Left kidney (tissue), 8 donors: ENCODE measurements around the gene MRGPRE. TPM values are rescaled to one million over a fixed set of nuclear protein-coding genes. Genes with fewer than 3 reads are reported as not detected.
"Not testable (repeated sequence)": the region's sequence is repeated elsewhere in the genome, so short reads cannot be mapped to it uniquely, and the experiment has no call there.

ENCODE experiments used
- DNase-seq: peaks from one replicate; pipeline ENCODE4 v3.0.0-alpha.2; 2013
- long read RNA-seq, 8 donors: transcript quantifications; one replicate each; lab custom pipeline, GENCODE V29; 2026
- polyA plus RNA-seq: library from polyadenylated mRNA; unstranded; fragments of 120-200 nt; gene quantifications from one replicate; pipeline ENCODE4 v1.2.1, GENCODE V29; 2013; ENCODE audit not compliant: insufficient read length

MRGPRE gene, protein sequence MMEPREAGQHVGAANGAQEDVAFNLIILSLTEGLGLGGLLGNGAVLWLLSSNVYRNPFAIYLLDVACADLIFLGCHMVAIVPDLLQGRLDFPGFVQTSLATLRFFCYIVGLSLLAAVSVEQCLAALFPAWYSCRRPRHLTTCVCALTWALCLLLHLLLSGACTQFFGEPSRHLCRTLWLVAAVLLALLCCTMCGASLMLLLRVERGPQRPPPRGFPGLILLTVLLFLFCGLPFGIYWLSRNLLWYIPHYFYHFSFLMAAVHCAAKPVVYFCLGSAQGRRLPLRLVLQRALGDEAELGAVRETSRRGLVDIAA
- polyA plus RNA-seq: not detected
- long read RNA-seq, donor 1: 0 reads
- long read RNA-seq, donor 2: 0 reads
- long read RNA-seq, donor 3: 0 reads
- long read RNA-seq, donor 4: 0 reads
- long read RNA-seq, donor 5: 0 reads
- long read RNA-seq, donor 6: 0 reads
- long read RNA-seq, donor 7: 0 reads
- long read RNA-seq, donor 8: 0 reads

DNA sequence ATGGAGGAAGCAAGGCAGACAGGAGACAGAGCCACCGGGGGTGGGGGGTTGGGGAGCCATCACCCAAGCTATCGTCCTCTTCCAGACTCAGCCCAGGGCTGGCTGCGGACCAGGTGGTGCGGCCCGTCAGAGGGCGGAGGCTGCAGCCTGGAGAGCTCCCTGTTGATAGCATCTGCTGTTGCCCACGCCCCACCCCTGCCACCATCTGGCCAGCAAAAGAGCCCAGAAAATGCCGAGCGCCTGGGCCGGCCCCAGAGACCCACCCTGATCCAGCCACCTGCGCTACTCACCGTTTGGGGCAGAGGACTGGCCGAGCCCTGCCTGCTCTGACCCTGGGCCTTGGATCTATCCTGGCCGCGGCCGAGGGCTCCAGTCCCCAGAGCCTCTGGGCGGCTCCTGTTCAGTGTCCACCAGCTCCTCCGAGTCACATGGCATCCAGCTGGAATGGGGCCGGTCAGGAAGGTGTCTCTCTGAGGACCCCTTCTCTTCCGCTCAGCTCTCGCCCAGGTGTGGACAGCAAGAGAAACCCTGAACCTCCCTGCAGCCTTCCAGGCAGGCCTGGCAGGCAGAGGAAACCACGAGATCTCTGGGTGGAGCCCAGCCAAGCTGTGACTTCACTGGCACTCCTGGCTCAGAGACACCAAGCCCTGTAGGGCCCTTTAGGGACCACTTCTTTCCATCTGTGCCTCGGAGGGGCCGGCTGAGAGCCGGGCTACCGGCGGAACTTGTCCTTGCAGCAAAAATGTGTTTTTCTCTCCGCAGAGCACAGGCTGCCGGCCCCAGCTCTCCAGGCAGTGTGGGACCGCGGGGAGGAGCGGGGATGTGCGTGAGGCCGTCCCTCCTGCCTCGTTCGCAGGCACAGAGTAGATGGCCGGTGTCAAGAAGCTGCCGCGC, at the start of gene MRGPRE:
Gene MRGPRE (minus strand): TSS at position 567 of the 894 bp plus-strand sequence. CDS start 3,618 bp downstream, outside the sequence.
- DNase-seq: no peak

DNA sequence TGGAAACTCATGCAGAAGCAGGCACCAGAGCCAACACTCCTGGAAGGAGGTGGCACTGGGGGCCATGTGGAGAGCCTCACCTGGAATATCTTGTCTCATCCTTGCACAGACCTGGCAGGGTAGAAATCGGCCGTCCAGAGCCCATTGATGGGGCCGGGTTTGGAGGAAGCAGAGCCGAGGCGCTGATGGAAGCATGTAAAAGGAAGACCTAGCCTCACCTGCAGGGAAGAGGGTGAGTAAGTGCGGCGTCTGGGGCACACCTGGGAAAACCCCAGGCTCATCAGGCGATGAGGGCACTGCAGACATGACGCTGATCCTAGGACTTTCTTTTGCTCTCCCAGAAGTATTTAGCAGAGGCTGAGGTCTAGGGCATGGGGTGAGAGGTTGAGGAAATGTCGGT, 48.9 kb upstream of the MRGPRE start:
- not testable (repeated sequence) for DNase-seq

DNA sequence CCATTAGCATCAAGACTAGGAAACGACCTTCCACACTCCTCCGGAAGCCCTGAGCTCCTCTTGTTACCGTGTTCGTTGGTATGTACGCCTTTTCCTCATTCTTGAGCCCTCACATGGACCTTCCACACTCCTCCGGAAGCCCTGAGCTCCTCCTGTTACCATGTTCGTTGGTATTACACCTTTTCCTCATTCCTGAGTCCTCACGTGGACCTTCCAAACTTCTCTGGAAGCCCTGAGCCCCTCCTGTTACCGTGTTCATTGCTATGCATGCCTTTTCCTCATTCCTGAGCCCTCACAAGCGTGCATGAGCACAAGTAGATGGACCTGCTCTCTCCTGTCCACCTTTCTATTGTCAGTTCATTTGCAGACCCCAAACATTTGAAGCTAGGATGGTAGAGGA, 48.4 kb upstream of the MRGPRE start:
- DNase-seq: not testable (repeated sequence)

DNA sequence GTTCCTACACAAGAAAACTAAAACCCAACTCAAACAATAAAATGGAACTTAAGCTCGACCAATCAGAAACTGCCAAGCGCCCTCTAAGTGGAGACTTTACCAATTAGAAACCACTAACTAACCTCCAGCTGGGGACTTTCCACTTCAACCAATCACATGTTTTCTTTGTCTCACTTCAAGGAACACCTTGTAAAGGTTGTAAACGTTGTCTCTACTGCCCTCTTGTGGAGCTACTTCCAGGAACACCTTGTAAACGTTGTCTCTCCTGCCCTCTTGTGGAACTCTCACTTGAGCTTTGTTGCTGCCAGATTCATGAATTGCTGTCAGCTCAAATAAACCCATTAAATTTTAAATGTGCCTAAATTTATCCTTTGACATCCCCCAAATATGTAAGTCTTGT, 46.7 kb upstream of the MRGPRE start:
- DNase-seq: not testable (repeated sequence)

DNA sequence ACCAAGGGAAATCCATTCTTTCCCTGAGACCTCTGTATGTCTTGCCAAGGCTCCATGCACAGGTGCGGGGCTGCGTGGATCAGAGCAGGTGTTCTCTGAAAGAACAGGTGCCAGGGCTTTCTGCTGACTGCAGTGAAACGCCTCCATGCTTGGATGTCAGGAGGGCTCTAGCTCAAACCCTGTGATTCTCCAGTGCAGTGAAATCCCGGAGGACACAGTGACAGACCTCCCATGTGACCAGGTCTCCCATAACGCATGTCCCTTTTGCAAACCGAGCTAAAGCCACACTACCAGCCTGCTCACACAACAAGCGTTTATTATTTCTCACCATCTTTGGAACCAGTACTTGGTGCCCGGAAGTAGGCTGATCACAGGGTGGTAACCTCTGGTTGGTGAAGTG, 41.4 kb upstream of the MRGPRE start:
- DNase-seq: not testable (repeated sequence)

DNA sequence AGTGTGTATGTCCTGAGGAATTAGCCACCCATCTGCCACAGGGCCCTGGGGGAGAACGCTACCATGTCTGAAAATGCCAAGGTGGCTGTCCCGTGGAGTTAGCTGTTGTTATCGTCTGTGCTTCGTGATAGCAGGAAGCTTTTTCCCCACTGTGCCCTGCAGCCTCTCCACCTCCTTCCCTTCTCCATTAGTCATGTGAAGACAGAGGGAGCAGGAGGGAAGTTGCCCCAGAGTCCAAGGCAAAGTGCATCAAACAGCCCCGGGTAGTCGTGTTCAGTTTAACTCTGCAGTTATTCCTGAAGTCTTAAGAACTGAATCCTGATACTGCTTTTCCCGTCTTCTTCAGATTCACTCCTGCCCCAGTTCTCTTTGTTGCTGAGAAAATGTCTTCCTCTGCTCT, 30.3 kb upstream of the MRGPRE start:
- DNase-seq: not testable (repeated sequence)

DNA sequence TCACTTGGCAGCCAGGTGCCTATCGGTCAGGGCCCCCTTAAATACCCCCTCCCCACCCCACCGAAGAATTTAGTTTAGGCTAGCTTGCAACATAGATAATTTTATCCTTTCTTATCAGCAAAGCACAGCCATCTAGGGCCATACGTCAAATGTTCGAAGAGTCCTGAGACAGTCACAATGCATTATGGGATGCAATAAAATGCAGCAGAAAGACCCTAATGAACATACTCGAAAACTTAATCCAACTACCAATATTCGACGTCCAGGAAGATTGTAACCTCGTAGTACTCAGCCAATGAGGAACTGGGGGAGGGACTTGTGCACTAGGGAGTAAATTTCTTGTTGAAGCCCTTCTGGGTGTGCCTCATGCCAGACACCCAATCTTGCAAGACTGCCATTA, 29.6 kb upstream of the MRGPRE start:
- DNase-seq: not testable (repeated sequence)

DNA sequence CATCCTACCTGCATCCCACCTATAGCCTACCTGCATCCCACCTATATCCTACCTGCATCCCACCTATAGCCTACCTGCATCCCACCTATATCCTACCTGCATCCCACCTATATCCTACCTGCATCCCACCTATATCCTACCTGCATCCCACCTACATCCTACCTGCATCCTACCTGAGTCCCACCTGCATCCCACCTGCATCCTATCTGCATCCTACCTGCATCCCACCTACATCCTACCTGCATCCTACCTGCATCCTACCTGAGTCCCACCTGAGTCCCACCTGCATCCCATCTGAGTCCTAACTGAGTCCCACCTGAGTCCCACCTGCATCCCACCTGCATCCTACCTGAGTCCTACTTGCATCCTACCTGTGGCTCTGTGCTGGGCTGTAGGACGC, 25.3 kb upstream of the MRGPRE start:
- DNase-seq: not testable (repeated sequence)

DNA sequence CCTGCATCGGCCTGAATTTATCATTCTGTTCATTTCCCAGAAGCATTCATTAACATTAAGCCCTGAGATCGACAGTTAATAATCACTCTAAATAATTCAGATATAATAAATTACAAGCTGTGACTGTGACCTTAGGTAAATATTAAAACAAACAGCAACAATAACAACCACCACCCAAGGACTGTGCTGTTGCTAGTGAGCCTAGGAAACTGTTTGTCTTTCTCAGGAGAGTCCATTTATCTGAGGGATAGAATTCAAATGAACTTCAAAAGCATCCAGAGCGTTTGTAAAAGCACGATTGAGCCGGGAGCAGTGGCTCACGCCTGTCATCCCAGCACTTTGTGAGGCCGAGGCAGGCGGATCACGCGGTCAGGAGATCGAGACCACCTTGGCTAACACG, 23.0 kb upstream of the MRGPRE start:
- DNase-seq: not testable (repeated sequence)

DNA sequence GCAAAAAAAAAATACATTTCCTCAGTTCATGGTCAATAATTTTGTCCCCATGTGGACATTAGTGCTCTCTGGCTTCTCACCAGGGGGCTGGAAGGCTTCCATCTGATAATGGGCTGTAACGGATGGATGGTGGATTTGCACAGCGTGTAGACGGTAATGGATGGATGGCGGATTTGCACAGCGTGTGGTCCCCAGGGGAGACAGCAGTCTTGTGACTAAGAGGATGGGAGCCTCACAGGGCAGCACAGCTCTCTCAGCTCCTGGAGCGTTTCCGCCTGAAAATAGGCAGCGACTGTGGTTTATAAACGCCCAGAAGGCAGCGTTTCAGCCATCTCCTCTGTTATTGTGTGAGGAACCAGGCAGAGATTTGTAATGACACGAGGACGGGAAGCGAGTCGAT, 22.6 kb upstream of the MRGPRE start:
- DNase-seq: not testable (repeated sequence)

DNA sequence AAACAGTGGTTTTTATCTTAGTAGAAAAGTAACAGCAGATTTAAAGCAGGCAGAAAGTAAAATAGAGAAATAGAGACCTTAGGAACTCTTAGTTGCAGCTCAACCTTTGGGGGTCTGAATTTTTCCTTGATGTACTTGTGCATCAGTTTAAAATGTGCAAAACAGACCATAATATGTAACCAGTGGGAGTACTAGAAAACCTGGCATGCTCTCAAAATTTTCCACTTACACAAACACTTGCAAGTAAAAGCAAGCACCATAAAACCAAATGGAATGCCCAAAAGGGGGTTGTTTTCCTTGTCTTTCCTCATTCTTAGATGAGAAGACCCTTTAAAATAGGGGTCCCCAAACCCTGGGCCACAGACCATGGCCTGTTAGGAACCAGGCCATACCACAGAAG, 12.9 kb upstream of the MRGPRE start:
- DNase-seq: no peak

DNA sequence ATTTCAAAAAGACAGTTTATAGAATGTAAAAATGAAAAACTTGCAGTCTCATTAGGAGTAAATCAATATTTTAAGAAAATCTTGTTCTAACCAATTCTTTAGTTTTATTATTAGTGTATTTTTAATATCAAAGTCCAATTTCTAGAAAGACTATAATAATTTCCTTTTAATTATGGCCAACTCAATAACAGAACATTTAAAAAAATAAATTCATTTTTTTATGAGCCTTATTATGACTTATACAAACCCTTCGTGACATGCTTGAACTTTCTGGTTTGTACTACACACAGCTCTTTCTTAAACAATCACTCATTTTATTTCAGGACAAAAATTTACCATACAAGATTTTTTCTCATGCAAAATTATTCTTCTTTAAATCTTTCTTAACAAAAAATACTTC, 11.7 kb upstream of the MRGPRE start:
- DNase-seq: no peak

DNA sequence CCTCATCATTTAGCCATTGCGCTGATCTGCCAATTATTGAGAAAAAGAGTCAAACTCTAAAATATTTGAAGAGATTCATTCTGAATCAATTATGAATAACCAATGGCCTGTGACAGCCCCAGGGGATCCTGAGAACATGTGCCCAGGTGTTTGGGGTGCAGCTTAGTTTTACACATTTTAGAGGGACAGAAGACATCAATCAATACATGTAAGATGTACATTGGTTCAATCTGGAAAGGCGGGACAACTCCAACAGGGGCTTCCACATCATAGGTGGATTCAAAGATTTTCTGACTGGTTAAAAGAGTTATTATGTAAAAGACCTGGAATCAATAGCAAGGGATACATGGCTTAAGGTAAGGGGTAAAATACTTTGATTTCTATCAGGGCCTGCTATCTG, 4.9 kb upstream of the MRGPRE start:
- DNase-seq: no peak

DNA sequence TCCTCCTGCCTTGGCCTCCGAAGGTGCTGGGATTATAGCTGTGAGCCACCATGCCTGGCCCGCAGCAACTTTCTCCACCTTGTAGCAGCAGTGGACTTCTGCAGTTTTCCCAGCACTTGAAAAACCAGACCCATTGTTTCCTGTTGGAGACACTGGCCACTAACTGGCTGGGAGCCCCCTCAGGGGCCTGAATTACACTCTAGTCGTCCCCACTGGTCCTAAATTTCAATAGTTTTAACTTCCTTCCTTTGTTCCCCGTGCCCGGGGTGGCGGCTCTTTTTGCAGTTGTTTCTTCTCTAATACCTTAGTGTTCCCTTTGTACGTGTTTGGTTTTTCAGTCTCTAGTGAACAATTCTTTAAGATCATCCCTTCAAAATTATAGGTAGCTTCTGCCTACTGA, 2.6 kb upstream of the MRGPRE start:
- no peak for DNase-seq

DNA sequence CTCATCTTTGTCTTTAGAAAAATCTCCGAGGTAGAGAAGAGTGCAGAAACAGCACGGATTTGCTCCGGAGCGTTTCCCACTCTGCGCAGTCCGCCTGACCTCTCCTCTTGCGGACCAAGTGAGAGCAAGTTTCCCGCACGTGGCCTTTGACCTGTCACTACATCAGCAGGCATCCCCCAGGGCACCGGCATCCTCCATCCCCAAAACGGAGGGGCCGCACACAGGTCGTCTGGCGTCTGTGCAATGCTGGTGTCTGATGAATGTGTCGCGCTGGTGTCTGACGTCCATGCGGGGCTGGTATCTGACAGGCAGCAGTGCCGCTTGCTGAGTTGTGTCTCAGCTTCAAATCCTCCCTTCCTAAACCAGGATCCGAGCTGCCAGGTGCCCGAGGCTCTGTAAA, 739 bp upstream of the MRGPRE start:
- no peak for DNase-seq

DNA sequence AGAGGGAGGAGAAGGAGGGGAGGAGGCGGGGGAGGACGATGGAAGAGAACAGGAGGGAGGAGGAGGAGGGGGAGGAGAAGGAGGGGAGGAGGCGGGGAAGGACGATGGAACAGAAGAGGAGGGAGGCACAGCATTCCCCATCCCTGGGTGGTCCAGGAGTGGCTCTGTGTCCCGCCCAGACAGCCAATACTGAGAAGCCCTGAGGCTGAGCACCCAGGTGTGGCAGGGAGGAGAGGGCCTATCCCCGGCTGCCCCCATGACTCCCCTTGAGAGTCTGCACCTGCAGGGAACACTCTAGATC, 717 bp downstream of the MRGPRE start:
- no peak for DNase-seq

DNA sequence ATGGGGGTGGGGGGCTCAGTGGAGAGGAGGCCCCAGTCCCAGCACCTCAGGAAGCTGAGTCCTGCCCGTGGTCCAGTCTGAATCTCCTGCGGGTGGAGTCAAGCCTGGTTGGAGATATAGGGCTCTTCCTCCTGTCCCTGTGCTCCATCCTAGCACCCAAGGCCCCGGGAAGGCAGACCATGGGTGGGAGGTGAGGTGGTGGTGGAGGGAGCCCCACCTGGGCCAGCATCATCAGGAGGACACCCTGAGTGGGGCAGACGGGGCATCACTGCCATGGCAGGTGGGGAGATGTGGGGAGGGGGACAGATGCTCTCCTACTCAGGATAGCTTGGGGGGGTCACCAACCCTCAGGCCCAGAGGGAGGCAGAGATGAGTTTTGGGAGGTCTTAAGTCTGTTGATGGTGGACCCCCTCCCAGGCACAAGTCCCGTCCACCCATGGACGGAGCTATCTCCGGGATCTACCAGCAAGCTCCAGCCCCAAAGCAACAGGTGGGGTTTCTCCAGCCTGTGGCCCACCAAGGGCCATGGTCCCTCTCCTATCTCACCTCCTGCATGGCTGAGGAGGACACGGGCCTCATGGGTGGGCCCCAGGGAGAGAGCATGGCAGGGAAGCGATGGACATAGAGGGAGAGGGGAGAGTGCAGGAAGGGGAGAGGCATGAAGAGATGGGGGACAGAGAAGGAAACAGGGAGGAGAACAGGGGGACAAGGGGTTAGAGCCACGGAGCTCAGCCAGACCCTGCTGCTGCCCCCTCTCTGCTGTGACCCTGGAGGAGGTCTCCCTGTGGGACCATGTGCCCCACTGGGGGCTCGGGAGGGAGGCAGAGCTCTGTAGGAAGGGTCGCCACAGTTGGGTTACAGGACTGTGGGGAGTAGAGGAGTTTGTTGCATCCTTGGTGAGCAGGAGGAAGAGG, 1.3 kb downstream of the MRGPRE start:
- DNase-seq: no peak

DNA sequence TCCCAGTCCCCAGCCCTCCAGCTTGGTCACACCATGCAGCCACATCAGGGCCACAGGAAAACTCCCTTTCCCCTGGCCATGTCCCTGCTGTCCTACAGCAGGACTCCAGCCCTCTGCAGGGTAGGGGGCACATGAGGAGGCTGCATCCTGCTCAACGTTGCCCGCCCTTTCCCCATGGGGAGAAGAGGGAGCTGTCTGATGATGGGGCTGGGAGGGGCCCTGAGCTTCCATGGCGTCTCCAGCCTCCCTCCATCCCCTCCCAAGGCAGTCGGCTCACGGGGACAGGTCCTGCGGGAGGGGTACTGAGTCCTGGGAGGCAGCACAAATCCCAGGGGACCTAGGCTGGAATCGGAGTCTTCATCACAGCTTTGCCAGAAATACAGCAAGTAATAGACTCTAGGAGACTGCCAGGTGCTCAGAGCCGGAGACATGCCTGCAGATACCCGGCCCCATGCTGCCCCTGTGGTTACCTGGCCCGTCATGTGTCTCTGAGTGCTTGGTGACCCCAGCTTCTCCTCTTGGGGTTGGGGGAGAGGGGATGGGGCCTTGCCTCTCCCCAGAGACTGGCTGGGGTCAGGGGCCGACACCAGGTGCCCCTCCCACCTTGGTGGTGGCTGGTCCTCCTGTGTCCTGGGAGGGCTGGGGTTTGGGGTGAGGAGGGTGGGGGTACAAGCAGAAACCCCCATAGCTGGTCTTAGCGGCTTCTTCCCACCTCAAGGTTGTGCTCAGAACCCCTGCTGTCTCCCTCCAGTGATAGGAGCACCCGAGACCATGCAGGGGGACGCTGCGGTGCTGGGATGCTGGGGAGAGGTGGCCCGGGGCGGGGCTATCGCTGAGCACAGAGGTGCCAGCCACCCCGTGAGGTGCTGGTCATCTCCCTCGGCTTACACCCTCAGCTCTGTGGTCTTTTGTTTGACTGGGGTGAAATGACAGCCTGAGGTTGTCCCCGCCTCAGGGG, 2.3 kb downstream of the MRGPRE start:
- DNase-seq: no peak

DNA sequence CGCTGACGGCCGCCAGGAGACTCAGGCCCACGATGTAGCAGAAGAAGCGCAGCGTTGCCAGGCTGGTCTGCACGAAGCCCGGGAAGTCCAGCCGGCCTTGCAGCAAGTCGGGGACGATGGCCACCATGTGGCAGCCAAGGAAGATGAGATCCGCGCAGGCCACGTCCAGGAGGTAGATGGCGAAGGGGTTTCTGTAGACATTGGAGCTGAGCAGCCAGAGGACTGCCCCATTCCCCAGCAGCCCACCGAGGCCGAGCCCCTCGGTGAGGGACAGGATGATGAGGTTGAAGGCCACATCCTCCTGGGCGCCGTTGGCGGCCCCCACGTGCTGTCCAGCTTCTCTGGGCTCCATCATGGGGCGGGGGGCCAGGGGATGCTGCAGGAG, 3.8 kb downstream of the MRGPRE start:
- no peak for DNase-seq

DNA sequence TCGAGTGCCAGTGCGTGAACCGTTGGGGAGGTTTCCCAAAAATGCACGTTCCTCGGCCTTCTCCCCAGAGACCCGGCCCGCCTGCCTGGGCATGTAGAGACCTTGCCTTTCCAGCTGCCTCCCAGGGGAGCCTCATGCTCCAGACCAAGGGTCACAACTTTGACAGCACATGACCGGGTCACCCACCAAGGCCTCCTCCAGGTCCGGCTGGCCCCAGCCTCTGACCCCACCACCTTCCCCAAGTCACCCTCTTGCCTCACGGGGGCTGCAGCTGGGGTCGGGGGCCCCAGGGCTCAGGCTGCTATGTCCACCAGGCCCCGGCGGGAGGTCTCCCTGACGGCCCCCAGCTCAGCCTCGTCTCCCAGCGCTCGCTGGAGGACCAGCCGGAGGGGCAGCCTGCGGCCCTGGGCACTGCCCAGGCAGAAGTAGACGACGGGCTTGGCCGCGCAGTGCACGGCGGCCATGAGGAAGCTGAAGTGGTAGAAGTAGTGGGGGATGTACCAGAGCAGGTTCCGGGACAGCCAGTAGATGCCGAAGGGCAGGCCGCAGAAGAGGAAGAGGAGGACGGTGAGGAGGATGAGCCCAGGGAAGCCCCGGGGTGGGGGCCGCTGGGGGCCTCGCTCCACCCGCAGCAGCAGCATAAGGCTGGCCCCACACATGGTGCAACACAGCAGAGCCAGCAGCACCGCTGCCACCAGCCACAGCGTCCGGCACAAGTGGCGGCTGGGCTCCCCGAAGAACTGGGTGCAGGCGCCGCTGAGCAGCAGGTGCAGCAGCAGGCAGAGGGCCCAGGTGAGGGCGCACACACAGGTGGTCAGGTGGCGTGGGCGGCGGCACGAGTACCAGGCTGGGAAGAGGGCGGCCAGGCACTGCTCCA, 4.4 kb downstream of the MRGPRE start:
- no peak for DNase-seq
